Measurements from ENCODE around the gene TBC1D22A. TPM values are rescaled to one million over a fixed set of nuclear protein-coding genes. Genes with fewer than 3 reads are reported as not detected.

Gene TBC1D22A
- total RNA-seq, 4 donors from 2014 or later, result 18.8 to 25.2 (median 23.1) TPM

DNA sequence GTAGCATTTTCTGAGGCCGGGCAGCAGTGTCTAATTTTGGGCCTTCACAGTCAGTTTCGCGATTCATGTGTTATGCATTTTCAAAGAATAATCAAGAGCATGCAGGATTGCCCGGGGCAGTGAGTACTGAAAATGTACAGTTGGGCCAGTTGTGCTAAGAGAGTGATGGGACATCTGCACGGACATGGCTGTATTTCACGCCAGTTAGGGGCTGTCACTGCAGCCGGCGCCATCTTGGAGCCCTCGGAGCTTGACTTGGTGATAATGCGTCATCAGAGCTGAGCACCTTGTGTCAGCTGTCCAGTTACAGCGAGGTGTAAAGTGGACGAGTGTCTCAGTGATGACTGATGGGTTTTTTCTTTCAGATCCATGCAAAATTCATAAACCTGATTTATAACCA, 188.9 kb downstream of the TBC1D22A start:
- no peak for ATAC-seq
- DNase-seq, result no peak
- in situ Hi-C loops (cut with MboI; ENCODE audit: low sequenced_read_pairs in 4 of 4), result no loop called here
- no peak overlapping the region for H3K4me3 ChIP-seq
- intact Hi-C loops (cut with DNase I; ENCODE audit: low total_unique reads), result no loop called here
- H3K9me3 ChIP-seq, result no peaks in the 10 kb centered on the region
- no peak overlapping the region for H3K27ac ChIP-seq
- H3K27me3 ChIP-seq, result no peaks in the 10 kb centered on the region
- TF ChIP-seq, protein P1, sequence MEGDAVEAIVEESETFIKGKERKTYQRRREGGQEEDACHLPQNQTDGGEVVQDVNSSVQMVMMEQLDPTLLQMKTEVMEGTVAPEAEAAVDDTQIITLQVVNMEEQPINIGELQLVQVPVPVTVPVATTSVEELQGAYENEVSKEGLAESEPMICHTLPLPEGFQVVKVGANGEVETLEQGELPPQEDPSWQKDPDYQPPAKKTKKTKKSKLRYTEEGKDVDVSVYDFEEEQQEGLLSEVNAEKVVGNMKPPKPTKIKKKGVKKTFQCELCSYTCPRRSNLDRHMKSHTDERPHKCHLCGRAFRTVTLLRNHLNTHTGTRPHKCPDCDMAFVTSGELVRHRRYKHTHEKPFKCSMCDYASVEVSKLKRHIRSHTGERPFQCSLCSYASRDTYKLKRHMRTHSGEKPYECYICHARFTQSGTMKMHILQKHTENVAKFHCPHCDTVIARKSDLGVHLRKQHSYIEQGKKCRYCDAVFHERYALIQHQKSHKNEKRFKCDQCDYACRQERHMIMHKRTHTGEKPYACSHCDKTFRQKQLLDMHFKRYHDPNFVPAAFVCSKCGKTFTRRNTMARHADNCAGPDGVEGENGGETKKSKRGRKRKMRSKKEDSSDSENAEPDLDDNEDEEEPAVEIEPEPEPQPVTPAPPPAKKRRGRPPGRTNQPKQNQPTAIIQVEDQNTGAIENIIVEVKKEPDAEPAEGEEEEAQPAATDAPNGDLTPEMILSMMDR (IDR thresholded peaks at IDR 0.05 in 4 of 5, conservative IDR thresholded peaks at IDR 0.05 in 1 of 5), result no peak
- TF ChIP-seq POLR2A (IDR thresholded peaks at IDR 0.05), result no peak
- H3K4me1 ChIP-seq, result no peaks in the 10 kb centered on the region
- H3K36me3 ChIP-seq, result no peaks in the 10 kb centered on the region

DNA sequence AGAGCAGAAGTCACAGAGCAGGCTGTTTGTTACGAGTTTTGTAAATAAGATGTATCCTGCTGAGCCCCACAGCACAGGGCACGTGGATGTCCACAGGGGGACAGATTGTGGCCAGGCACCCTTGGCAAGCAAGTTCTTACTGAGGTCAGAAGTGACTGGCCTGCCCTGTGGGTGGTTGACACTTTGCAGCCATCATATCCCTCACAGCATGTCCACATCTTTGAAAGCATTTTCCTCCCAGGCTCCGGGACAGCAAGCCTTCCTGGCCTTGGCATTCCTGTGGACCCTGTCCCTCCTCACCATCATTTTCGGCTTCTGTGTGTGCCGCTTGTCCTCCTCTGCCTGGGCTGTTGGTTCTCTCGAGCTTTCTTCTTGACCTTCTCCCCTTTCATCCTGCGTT, 189.5 kb downstream of the TBC1D22A start:
- Histone ChIP-seq H3K27ac (no peak overlapping the region), H3K4me1 (no peaks in the 10 kb centered on the region), H3K36me3 (no peaks in the 10 kb centered on the region), H3K4me3 (no peak overlapping the region), H3K27me3 (no peaks in the 10 kb centered on the region), H3K9me3 (no peaks in the 10 kb centered on the region)
- TF ChIP-seq, protein P1 (IDR thresholded peaks at IDR 0.05 in 4 of 5, conservative IDR thresholded peaks at IDR 0.05 in 1 of 5), result no peak
- no peak for TF ChIP-seq POLR2A (IDR thresholded peaks at IDR 0.05)
- in situ Hi-C loops (cut with MboI; ENCODE audit: low sequenced_read_pairs in 4 of 4) (no loop called here), intact Hi-C loops (cut with DNase I; ENCODE audit: low total_unique reads) (no loop called here)
- ATAC-seq, result no peak
- no peak for DNase-seq

DNA sequence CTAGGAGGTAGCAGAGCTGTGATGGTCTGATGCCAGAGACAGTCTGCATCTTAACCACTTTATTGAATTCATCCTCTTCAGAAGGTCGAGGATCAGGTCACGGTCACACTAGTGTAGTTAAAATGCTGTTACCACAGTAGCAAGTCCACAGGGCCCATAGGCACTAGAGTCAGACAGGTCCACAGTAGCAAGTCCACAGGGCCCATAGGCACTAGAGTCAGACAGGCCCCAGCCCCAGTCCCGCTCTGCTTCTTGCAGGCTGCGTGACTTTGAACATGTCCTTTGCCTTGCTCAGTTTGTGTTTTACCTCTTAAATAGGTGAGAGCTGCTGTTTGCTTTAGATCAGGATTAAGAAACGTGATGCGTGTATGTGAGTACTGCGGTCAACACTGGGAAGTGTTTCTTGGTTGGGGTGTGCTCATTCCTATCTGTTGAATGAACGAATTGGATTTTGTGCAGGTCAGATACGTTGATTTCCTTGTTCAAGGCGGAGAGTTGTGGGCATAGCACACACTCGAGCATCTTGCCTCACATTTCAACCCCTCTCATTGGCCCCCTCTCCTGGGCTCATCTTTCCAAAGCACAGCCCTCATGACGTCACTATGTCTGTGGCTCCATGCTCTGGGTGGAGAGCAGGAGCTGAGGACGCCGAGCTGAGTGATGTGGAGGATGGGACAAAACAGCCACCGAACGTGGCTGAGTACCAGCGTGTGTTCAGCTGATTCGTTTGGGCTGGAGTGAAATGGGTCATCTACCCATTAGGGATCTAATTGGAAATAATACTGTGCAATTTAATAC, 191.7 kb downstream of the TBC1D22A start:
- Histone ChIP-seq H3K4me1 (no peaks in the 10 kb centered on the region), H3K27me3 (no peaks in the 10 kb centered on the region), H3K4me3 (no peak overlapping the region), H3K27ac (no peak overlapping the region), H3K9me3 (no peaks in the 10 kb centered on the region), H3K36me3 (no peaks in the 10 kb centered on the region)
- ATAC-seq, result no peak
- intact Hi-C loops (cut with DNase I; ENCODE audit: low total_unique reads) (no loop called here), in situ Hi-C loops (cut with MboI; ENCODE audit: low sequenced_read_pairs in 4 of 4) (no loop called here)
- TF ChIP-seq, protein P1 (IDR thresholded peaks at IDR 0.05 in 4 of 5, conservative IDR thresholded peaks at IDR 0.05 in 1 of 5), result no peak
- no peak for TF ChIP-seq POLR2A (IDR thresholded peaks at IDR 0.05)
- DNase-seq, result no peak

DNA sequence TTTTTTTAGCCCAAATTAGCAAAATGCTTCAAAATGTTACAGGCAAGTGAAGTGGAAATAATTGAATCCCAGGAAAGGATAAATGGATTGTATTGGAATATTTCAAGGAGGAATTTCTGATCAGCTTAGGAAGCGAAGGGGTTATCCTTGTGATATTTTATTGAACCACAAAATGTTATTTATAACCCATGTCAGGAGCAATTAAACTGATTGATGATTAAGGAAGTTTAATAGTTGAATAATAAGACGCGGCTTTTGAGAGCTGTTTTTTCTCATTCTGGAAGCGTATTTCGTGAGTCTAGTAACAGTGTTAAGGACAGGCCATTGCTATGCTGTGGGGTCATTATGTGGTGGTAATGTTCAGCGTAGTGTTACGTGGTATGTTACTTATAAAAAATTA, 192.3 kb downstream of the TBC1D22A start:
- Histone ChIP-seq H3K27me3 (no peaks in the 10 kb centered on the region), H3K4me1 (no peaks in the 10 kb centered on the region), H3K4me3 (no peak overlapping the region), H3K36me3 (no peaks in the 10 kb centered on the region), H3K27ac (no peak overlapping the region), H3K9me3 (no peaks in the 10 kb centered on the region)
- ATAC-seq (no peak), DNase-seq (no peak)
- TF ChIP-seq POLR2A (IDR thresholded peaks at IDR 0.05), result no peak
- TF ChIP-seq, protein P1 (IDR thresholded peaks at IDR 0.05 in 4 of 5, conservative IDR thresholded peaks at IDR 0.05 in 1 of 5), result no peak
- in situ Hi-C loops (cut with MboI; ENCODE audit: low sequenced_read_pairs in 4 of 4) (no loop called here), intact Hi-C loops (cut with DNase I; ENCODE audit: low total_unique reads) (no loop called here)

Measured in gastrocnemius medialis (tissue), 4 donors.